Stimulated activated CD4-positive, alpha-beta T cell treated with anti-CD3 and anti-CD28 coated beads, Interleukin-4, amount 100 ng/mL, for 4 hours (primary cell): ENCODE results near the gene ALDH7A1.
"Not testable (repeated sequence)": the region's sequence is repeated elsewhere in the genome, so short reads cannot be mapped to it uniquely, and the experiment has no call there.

Experiments used
- DNase-seq, 2 experiments: peaks; one replicate each; pipeline ENCODE4 v3.0.0-alpha.2; 2020

ALDH7A1 gene

GRCh38 chr5:126531543-126532120 lies 63.4 kb downstream of the ALDH7A1 start:
- DNase-seq = no peak

GRCh38 chr5:126527892-126528291 lies 67.1 kb downstream of the ALDH7A1 start:
- DNase-seq = no peak

GRCh38 chr5:126527158-126527557 lies 67.9 kb downstream of the ALDH7A1 start:
- DNase-seq = no peak

- DNase-seq = no peak
Measured at GRCh38 chr5:126526493-126526892, 68.5 kb downstream of the ALDH7A1 start.

- DNase-seq = no peak
Measured at GRCh38 chr5:126525630-126526245, 69.3 kb downstream of the ALDH7A1 start.

- no peak for DNase-seq
Measured at GRCh38 chr5:126523818-126524510, 71.1 kb downstream of the ALDH7A1 start.

GRCh38 chr5:126521130-126521529 lies 73.9 kb downstream of the ALDH7A1 start:
- DNase-seq = no peak

- no peak for DNase-seq
Measured at GRCh38 chr5:126520593-126520953, 74.4 kb downstream of the ALDH7A1 start.

GRCh38 chr5:126519637-126520592 lies 75.1 kb downstream of the ALDH7A1 start:
- no peak for DNase-seq

- not testable (repeated sequence) for DNase-seq
Measured at GRCh38 chr5:126519223-126519622, 75.8 kb downstream of the ALDH7A1 start.

- no peak for DNase-seq
Measured at GRCh38 chr5:126516852-126517251, 78.2 kb downstream of the ALDH7A1 start.

- DNase-seq = no peak
Measured at GRCh38 chr5:126516133-126516532, 78.9 kb downstream of the ALDH7A1 start.

- no peak for DNase-seq
Measured at GRCh38 chr5:126515337-126515736, 79.7 kb downstream of the ALDH7A1 start.

- DNase-seq = no peak
Measured at GRCh38 chr5:126514558-126515141, 80.4 kb downstream of the ALDH7A1 start.

- DNase-seq = no peak
Measured at GRCh38 chr5:126514131-126514557, 80.9 kb downstream of the ALDH7A1 start.

- no peak for DNase-seq
Measured at GRCh38 chr5:126513703-126514102, 81.3 kb downstream of the ALDH7A1 start.

- DNase-seq = no peak
Measured at GRCh38 chr5:126513302-126513701, 81.7 kb downstream of the ALDH7A1 start.

GRCh38 chr5:126512451-126512850 lies 82.6 kb downstream of the ALDH7A1 start:
- no peak for DNase-seq

- no peak for DNase-seq
Measured at GRCh38 chr5:126511961-126512360, 83.1 kb downstream of the ALDH7A1 start.

GRCh38 chr5:126509339-126509738 lies 85.7 kb downstream of the ALDH7A1 start:
- no peak for DNase-seq

GRCh38 chr5:126508962-126509279 lies 86.1 kb downstream of the ALDH7A1 start:
- no peak for DNase-seq

- no peak for DNase-seq
Measured at GRCh38 chr5:126508251-126508961, 86.6 kb downstream of the ALDH7A1 start.
